Mesothelial cell of epicardium (in vitro differentiated cells): ENCODE measurements around the gene HLA-A. TPM values are rescaled to one million over a fixed set of nuclear protein-coding genes. Genes with fewer than 3 reads are reported as not detected.

Experiments
- DNase-seq, 2 experiments: peaks; one replicate each; pipeline ENCODE4 v3.0.0; 2021; ENCODE audit warnings: low spot score in 2 of 2; ENCODE audit not compliant: unreplicated experiment in 2 of 2
- H3K27ac Mint-ChIP-seq: 2 replicates; pipeline ENCODE4 v1.8.0; 2021; ENCODE audit warnings: mixed read lengths
- H3K27me3 Mint-ChIP-seq: 2 replicates; pipeline ENCODE4 v1.8.0; 2021; ENCODE audit warnings: low read depth, mixed read lengths
- H3K36me3 Mint-ChIP-seq: 2 replicates; pipeline ENCODE4 v1.8.0; 2021; ENCODE audit warnings: mixed read lengths
- H3K4me1 Mint-ChIP-seq: 2 replicates; pipeline ENCODE4 v1.8.0; 2021; ENCODE audit warnings: mixed read lengths
- H3K4me3 Mint-ChIP-seq: 2 replicates; pipeline ENCODE4 v1.8.0; 2021; ENCODE audit warnings: mild to moderate bottlenecking, moderate library complexity, mixed read lengths
- H3K9me3 Mint-ChIP-seq: 2 replicates; pipeline ENCODE4 v1.8.0; 2021; ENCODE audit warnings: mixed read lengths
- total RNA-seq: library from RNA; stranded (reverse); gene quantifications from 3 replicates; pipeline ENCODE4 v1.2.1, GENCODE V29; 2021
- TF ChIP-seq, protein P1 (sequence below): fragments of 200-600 bp; sonication (generic); IDR thresholded peaks from one replicate; pipeline ENCODE4 v1.5.0; 2021; ENCODE audit warnings: antibody characterized with exemption; ENCODE audit not compliant: unreplicated experiment

The HLA-A gene
- total RNA-seq, 1 donor from 2014 or later = 115 TPM

DNA sequence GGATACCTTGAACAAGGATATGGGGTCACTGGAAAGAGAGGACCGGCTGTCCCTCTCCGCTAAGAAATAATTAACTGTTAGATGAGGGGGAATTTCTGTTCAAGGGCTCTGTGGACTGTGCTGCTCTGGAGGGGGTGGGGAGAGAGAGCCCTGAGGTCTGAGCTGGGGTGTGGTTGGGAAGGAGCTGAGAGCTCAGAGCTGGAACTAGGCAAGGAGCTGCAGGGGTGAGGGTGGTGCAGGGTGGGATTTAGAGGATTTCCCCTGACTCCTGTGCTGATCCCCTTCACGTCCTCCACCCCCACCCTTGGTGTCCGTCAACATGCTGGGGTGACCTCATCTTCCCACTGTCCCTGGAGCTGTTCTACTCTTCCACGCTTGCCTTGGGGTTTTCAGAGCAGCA lies 52.5 kb downstream of the HLA-A start:
- Mint-ChIP-seq H3K4me1 (no peaks in the 10 kb centered on the region), H3K27ac (no peak overlapping the region), H3K9me3 (no peaks in the 10 kb centered on the region), H3K4me3 (no peak overlapping the region), H3K36me3 (no peaks in the 10 kb centered on the region), H3K27me3 (peaks cover 63% of the 10 kb centered on the region)
- TF ChIP-seq, protein P1, sequence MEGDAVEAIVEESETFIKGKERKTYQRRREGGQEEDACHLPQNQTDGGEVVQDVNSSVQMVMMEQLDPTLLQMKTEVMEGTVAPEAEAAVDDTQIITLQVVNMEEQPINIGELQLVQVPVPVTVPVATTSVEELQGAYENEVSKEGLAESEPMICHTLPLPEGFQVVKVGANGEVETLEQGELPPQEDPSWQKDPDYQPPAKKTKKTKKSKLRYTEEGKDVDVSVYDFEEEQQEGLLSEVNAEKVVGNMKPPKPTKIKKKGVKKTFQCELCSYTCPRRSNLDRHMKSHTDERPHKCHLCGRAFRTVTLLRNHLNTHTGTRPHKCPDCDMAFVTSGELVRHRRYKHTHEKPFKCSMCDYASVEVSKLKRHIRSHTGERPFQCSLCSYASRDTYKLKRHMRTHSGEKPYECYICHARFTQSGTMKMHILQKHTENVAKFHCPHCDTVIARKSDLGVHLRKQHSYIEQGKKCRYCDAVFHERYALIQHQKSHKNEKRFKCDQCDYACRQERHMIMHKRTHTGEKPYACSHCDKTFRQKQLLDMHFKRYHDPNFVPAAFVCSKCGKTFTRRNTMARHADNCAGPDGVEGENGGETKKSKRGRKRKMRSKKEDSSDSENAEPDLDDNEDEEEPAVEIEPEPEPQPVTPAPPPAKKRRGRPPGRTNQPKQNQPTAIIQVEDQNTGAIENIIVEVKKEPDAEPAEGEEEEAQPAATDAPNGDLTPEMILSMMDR = no peak
- DNase-seq = no peak

DNA sequence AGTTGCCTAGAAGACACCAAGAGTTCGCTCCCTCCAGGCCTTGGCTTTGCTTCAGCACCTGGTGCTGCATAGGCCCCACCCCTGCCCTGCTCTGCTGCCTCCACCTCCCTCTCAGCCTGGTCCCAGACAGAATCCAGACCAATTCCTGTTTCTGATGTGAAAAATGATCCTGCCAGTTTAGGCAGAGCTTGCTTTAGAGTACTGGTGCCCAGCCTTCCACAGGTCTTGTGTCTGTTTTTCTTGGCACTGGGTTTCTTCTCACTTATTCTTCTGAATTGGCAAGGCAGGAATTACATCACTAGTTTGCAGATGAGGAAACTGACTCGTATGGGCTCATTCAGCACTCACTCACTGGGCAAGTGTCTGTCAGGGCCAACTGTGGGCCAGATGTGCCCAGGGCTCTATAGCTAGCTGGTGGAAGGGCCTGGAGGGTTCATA lies 53.0 kb downstream of the HLA-A start:
- no peak for DNase-seq
- Mint-ChIP-seq H3K4me3 (no peak overlapping the region), H3K9me3 (no peaks in the 10 kb centered on the region), H3K27ac (no peak overlapping the region), H3K4me1 (no peaks in the 10 kb centered on the region), H3K36me3 (no peaks in the 10 kb centered on the region), H3K27me3 (peaks cover 60% of the 10 kb centered on the region)
- TF ChIP-seq, protein P1 = no peak

Other genes with a start within 250 kb of the HLA-A start
- gene HLA-F, start 219.1 kb upstream of the HLA-A start, total RNA-seq = 2.0 to 2.5 TPM (median 2.1 TPM) in 3 replicates
- 0.29 to 0.70 TPM (median 0.56 TPM) in 3 replicates for gene HLA-G, start 114.7 kb upstream of the HLA-A start, total RNA-seq
- 31.1 to 32.7 TPM (median 31.4 TPM) in 3 replicates for gene POLR1H, start 118.7 kb downstream of the HLA-A start, total RNA-seq
- 29.7 to 32.2 TPM (median 30.0 TPM) in 3 replicates for gene PPP1R11, start 124.7 kb downstream of the HLA-A start, total RNA-seq
- not detected in 3 replicates for gene RNF39, start 133.2 kb downstream of the HLA-A start, total RNA-seq
- 0.58 to 0.68 TPM in 2 of 3 replicates, not detected in the other for gene TRIM31, start 170.6 kb downstream of the HLA-A start, total RNA-seq
- not detected in 3 replicates for gene TRIM40, start 193.6 kb downstream of the HLA-A start, total RNA-seq
- not detected in 3 replicates for gene TRIM10, start 218.7 kb downstream of the HLA-A start, total RNA-seq
- not detected in 3 replicates for gene TRIM15, start 221.0 kb downstream of the HLA-A start, total RNA-seq